Middle frontal gyrus (tissue), 1 donor: ENCODE data around the gene DAW1.

Source experiments
- DNase-seq: peaks from one replicate; pipeline ENCODE4 v3.0.0-alpha.2; 2015; ENCODE audit warnings: low spot score; ENCODE audit errors: extremely low spot score

DAW1 gene

DNA sequence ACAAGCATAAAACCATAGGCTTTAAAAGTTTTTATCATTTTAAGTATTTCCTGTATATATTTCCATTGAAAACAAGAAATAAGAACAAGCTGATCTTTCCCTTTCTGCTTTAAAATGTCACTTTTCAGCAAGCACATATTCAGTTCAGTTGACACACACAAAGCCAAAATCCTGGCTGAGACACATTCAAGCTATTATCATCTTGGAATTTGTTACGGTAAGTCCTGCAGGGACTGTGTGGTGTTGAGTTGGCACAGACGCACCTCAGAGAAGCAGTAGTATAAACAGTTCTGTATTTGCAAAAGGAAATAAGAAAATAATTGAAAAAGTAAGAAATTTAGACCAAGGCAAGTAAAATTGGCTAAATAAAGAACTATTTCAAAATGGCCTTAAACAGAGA is 10.4 kb upstream of the DAW1 start:
- DNase-seq, result no peak

DNA sequence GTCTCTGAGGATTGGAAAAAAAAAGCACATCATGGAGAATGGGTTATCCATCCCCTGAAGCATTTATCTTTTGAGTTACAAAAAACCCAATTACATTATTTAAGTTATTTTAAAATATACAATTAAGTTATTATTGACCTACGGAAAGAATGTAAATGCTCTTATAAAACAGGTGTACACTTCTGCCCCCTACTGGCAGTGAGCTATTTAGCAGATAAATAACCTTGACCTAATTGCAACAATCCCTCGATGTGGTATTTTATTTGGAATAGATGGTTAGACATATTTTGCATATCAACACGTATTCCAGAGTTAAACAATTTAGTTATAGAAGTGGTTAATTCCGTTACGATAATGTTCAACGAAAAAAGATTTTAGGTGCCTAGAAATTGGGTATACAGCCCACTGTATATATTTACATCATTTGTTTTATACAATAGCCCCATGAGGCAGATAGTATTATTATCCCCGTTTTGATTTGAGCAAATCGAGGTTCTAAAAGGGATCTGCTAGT is 9.1 kb upstream of the DAW1 start:
- DNase-seq, result no peak

DNA sequence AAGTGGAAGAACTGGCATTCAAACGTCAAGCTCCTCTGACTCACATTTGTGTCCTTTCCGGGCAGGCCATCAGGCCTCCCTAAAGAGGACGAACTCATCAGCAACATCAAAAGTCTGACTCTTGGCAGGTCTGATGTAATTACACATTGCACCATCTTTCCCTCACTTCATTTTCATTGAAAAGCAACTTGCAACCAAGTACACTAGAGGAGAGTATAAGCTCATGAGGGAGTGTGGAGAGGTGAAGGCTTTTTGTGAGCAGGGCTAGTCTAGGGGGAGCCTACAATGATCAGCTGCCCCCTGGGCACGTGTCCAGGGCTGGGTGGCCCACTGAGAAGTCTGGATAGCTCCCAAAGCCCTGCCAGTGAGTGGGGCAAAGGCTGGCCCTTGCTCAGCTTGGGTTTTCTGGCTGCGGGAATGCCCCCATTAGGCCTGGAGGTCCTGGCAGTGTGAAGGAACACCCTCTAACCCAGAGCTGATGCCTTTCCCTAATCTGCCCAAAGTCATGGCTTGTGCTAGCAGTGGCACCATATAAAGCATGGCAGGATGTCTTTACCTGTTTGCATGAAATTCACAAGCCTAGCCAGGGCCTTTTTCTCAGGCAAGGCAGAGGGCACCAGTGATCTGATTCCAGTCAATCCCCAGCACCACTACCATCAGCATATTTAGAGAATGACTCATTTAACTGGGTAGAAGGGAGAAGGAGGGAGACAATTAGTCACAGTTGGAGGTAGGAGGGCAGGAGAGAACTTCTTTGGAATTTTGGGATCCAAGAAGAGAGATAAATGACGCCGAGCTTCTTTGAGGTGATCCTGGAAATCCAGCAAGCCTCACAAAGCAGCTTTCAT is 8.5 kb upstream of the DAW1 start:
- DNase-seq, result peak; percentile 3

DNA sequence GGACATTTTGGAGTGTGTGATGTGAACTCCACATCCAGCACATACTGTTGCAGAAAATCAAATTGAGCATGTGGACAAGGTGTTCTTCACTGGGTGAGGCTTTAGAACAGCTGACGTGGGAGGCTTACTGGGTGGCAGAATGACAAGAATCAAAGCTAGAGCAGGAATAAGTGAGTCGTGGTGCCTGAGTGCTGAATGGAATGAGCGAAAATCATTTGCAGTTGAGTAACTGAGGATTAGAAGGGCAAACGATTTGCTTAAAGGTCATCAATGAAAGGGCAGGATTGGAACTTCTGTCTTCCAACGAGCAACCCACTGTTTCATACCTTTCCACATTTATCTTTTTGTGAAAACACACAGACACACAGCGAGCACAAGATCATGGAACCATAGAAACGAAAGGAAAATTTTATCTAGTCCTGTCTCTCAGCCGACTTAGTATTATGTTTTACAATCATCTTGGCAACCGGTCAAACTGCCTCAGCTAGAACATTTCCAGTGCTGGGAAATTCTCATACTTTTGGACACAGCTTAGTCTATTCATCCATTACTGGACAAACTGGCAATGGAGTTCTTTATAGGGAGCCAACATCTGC is 7.2 kb upstream of the DAW1 start:
- no peak for DNase-seq

DNA sequence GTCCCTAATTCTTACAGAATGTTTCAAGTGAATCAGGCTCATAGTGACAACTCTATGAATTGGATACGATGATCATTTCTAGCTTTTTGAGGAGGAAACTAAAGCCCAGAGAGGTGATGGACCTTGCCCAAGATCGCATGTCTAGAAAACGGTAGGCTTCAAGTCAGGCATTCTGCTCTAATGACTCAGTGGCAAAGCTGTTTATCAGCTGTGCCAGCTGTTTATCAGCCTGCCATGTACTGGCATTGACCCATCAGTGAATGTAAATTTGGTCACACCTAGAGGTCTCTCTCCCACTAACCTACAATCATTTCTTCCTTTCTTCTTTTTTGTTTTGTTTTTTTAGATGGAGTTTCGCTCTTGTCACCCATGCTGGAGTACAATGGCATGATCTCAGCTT is 6.1 kb upstream of the DAW1 start:
- no peak for DNase-seq

DNA sequence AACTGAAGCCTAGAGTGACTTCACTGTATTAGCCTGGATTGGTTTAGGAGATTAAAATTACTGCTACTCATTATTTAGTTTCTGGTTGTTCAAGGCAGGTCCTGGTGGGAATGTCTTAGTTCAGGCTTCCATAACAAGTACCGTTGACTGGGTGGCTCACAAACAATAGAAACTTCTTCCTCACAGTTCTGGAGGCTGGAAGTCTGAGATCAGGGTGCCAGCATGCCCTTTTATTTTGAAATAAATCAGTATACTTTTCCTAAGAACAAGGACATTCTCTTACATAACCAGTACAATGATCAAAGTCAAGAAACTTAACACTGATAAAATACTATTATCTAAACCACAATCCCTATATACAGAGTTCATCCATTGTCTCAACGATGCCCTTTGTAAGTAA is 4.0 kb upstream of the DAW1 start:
- no peak for DNase-seq

DNA sequence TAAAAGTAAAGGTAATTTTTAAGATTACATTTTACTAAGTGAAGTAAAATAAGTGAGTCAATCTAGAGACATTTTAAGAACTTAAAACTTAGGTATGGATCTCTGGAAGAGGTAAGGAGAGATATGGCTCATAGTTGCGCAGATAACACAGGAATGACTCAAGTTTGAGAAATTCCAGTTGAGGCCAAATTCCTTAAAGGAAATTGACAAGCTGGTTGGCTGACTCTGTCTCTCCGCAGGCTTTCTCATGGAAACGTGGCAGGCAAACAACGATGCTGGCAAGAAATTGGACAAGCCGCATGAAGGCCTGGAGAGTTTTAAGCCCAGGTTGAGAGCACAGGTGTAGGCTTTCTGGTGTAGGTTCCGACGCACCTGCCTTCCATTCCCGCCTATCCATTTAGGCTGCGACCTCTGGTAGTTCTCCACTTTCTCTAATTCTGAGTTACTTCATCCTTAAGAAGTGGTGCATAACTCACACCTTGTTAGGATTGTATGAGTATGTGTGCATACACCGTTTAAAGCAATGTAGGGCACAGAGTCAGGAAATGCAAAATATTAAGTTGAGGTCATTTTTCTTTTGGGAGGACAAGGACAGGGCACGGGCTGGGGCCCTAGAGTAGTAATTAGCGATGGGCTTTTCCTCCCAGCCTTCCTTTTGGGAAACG is 589 bp upstream of the DAW1 start:
- no peak for DNase-seq

DNA sequence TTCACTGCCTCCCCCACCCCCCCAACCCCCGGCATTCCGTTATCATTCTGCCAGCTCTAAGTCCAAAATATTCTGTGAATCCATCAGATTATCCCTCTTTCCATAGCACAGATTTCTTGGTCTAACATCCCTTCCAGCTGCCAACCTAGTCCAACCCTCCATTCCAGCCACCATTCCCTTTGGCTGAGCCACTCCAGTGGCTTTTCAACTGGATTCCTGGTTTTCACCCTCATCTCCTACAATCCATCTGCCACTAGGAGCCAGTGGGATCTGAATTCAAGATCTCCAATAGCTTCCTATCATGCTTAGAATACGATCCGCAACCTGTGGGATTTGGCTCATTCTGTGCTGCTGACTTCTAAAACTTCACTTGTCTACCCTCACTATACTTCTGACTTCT is 1.2 kb downstream of the DAW1 start:
- no peak for DNase-seq

DNA sequence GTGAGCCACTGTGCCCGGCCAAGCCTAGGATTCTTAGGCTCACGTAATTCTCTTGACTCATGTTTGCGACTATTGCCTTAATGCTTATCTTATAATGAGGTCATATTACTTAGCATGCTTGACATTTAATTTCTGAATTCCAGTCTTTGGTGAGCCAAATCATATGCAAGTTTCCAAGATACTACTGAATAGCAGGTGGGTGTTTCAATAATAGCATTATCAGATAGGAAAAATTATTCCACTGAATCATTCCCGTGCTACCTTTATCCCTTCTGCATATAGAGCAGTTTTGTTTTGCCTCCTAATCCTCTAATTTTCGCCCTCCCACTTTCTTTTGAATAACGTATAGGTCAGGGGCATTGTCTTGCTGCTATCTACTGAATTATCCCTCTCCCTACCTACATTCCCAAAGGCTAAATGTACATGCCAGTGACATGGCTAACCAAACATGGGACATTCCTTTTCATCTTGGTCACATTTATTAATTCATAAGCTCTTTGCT is 4.9 kb downstream of the DAW1 start:
- DNase-seq, result no peak

DNA sequence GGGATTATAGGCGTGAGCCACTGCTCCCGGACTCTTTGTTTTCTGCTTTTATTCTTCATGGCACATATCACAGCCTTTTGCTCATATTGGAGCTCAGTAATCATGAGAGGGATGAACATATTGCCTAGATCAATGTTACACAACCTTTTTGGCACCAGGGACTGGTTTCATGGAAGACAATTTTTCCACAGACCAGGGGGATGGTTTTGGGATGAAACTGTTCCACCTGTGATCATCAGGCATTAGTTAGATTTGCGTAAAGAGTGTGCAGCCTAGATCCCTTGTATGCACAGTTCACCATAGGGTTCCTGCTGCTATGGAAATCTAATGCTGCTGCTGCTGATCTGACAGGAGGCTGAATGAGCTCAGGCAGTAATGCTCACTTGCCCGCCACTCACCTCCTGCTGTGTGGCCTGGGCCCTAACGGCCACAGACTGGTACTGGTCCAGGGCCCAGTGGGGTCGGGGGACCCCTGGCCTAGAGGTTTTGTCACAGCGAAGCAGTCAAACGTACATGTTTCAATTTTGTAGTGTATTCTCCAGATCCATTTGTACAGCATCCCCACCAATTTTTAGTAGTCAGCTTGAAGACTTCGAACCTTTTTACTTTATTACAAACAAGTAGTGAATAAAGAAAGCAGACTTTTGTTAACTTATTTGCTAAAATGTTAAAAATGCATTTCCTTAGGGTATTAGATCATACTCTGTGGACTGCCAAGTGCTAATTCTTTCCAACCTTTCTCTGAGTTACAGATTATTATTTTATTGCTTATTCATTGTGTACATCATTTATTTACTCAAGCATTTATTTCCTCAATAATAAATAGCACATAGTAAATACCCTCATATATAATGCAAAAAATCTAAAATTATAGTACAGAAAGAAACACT is 6.2 kb downstream of the DAW1 start:
- DNase-seq, result no peak

DNA sequence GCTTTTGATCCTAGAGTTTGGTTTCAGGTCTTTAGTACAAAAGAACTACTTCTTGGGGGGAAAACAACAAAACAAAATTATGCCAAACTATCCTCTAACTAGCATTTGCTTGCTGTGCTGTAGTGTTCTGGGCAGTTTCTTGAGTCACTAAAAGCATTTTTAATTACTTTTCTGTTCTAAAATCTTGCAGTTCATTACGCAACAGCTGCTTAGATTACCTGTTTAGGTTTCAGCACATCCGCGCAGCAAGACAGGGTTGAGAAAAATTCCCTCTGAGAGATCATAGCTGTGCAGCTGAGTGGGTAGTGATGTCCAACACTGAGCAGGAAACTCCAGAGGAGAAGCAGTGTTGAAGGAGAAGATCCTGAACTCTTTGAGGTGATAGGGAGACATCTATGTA is 9.0 kb downstream of the DAW1 start:
- DNase-seq, result no peak

DNA sequence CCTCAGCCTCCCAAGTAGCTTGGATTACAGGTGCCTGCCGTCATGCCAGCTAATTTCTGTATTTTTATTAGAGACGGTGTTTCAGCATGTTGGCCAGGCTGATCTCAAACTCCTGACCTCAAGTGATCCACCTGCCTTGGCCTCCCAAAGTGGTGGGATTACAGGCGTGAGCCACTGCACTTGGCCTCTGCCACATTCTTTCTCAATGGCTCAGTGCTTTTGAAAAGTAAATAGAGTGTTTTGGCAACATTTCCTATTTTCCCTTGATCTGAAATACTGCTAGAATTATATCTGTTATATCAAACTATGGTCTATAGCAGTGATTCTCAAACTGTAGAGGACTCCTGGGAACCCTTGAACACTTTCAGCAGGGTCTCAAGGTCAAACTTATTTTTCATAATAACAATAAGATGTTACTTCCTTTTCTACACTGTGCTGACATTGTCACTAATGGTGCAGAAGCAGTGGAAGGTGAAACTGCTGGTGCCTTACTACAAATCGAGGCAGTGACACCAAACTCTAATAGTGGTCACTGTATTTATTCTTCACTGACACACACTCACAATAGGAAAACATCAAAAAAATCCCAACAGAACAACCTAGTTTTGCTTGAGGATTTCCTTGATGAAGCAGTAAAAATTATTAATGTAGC is 10.6 kb downstream of the DAW1 start:
- no peak for DNase-seq

DNA sequence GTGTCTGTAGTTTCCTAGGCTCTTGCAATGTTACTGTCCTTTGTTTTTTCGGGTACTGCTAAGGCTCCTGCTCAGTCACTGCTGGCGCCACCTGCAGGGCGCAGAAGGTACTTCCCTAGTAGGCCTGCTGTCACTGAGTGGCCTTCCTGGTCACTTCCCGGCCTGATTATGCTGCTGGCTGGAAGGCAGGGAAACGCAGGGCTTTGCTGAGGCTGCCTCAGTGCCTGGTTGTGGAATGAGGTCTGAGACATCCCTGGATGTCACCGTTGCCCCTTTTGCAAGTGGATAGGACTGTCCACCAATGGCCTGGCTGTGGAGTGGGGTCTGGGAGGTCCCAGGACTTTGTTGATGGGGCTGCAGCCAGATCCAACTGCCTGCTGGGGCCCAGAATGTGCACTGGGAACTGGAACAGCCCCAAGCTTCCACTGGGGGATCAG is 13.1 kb downstream of the DAW1 start:
- DNase-seq, result no peak

DNA sequence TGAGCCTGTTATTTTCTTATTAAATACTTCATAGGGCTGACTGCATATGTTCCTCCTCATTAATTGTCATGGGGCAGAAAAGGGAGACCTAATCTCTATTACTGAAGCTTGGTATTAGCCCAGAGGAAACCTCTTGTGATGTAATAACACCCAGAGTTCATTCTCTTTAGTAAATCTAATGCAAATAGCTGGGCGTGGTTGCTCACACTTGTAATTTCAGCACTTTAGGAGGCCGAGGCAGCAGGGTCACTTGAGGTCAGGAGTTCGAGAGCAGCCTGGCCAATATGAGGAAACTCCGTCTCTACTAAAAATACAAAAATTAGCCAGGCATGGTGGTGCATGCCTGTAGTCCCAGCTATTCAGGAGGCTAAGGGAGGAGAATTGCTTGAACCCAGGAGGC is 14.7 kb downstream of the DAW1 start:
- DNase-seq, result no peak

DNA sequence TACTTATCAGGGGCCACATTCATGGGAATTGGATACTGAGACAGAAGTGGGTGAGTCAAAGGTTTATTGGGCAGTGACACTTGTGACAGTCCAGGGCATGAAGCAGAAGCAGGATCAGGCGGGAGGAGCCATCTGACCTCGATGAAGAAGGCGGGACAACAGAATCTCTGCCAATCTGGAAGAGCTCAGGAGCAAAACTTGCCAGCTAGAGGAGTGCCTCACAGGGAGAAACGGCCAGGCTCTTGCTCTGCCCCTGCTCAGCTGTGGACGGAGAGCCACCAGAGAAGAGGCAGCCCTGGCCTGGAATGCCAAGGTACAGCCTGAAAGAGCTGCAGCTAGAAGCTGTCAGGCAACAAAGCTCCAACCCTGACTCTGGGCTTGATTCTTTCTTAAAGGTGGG is 16.9 kb downstream of the DAW1 start:
- DNase-seq, result no peak

DNA sequence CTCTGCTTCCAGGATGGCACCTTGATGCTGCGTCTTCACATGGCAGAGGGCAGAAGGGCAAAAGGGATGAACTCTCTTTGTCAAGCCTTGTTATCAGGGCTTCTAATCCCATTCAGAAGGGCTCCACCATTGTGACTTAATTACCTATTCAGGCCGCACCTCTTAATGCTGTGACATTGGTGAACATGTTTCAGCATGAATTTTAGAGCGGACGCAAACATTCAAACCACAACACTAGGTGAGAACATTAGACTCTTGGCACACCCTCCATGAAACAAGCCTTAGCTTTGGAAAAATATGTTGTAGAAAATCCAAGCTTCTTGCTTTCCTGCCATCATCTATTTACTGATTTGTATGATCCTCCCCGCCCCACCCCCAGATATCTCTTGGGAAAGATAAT is 17.9 kb downstream of the DAW1 start:
- DNase-seq, result no peak

DNA sequence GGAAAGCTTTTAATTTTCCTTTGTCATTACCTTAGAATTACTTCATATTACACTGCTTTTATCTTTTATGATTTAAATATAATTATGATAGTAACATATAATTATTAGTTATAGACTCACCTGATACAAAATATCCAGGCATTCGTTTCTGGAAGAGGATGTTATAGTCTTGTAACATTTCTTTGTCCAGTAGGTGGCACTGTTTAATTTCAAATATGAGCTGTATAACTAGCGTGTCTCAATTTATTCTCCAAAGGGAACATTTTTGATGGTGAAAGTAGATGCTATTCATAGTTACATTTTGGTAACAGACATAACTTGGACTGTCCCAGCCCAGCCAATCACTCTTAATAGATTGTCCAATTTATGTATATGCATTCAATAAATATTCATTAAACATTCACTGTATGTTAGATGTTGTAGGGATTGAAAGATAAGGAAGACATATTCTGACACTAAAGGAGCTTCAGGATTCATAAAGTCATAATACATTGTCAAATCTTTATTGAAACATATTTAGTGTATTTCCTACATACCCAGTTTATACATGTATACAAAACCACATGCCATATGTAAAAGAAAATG is 19.2 kb downstream of the DAW1 start:
- peak; percentile 66 for DNase-seq

DNA sequence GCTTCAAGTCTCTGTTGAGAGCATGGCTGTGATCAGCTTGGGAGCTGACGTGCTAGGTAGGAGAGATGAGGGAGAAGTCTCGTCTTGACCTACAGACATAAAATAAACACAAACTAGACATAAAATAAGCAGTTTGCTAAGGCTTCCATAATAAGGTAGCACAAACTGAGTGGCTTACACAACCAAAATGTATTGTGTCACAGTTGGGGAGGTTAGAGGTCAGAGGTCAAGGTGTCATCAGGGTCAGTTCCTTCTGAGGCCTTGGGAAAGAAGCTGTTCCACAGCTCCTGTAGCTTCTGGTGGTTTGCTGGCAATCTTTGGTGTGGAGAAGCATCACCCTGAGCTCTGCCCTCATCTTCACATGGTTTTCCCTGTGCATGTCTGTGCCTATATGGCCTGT is 20.2 kb downstream of the DAW1 start:
- no peak for DNase-seq

DNA sequence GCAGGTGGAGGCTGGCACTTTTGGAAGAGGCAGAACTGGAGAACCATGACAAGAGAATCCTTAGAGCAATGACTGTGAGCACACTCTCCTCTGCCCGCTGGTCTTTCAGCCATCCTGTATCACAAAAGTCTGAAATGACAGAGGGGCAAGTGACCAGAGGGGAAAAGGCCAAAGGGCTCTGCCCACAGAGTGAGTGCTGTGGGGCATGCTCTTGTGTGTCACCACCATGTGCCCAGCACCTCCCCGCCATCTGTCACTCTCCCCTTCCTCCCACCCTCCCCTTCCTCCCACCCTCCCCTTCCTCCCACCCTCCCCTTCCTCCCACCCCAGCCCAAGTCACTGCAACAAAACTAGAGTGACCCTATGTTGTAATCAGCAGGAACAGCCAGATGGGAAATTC is 31.9 kb downstream of the DAW1 start:
- DNase-seq, result no peak

DNA sequence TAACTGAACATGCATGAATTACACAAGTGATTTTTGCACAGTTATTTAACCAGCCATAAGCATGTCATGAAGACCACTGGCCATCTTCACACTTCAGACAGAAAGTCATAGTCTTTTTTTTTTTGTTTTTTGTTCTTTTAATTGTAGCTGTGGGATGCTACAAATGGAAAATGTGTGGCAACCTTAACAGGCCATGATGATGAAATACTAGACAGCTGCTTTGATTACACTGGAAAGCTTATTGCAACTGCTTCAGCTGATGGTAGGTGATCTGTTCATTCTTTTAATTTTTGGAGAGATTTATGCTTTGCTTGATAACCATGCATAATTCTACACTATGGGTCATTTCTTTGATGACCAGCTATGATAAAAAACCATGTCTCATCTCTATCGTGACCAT is 35.6 kb downstream of the DAW1 start:
- no peak for DNase-seq
